A549 treated with dexamethasone at 1 μM for 4 hours (cell line): ENCODE data around the gene ILDR1. TPM values are rescaled to one million over a fixed set of nuclear protein-coding genes. Genes with fewer than 3 reads are reported as not detected.

ENCODE experiments used
- total RNA-seq: library from RNA; stranded (reverse); fragments of 200-300 nt; extraction: Qiagen RNA extraction; gene quantifications from 5 replicates; pipeline ENCODE4 v1.2.3, GENCODE V29; 2022

ILDR1 gene
- total RNA-seq: not detected in 5 replicates

DNA sequence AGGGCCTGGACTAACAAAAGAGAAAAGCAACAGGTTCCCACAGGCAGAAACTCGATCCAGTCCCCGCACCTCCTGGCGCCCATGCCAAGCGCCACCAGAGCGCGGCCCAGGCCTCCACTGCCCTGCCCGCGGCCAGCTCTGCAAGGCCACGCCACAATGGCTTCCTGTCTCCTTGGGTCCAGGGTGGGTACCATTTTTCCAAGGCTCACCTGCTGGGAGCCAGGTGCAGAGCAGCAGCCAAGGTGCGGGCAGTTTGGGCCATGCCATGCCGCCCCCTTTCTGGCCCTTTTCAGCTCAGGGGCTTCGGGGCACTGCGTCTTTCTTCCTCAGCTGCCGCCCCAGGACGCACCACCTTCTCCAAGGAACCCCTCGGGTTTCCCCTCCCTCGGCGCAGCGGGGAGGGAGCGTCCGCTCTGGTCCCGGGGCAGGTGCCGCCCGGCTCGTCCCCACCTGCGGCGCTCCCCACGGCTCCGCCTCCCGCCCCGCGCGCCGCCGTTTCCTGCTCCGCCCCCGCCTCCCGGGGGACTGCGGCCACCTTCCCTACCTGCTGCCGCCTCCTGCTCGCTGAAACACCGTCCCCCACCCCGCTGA is at the start of gene ILDR1:
Gene ILDR1, minus strand, starts transcription at position 437 of the 591 bp plus-strand sequence. Its CDS starts 170 bp downstream, at position 267.

DNA sequence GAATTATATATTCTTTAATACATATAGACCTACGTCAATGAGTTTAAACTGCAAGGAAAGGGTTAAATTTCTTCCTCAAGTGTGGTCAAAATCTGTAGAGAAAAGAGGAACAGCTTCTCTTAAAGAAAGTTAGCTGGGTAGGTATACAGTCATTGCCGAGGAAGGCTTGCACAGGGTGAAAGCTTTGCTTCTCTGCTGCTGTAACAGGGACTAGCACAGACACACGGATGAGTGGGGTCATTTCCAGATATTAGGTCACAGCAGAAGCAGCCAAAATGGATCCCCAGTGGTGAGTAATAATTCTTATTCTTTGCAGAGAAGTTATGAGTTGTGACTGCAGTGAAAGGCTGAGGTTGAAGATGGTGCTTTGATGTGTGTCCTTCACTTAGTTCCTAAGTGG is 33.2 kb upstream of the ILDR1 start, which contains the start of gene CD86:
Gene CD86, plus strand, starts transcription at position 148 of the 400 bp plus-strand sequence. Its CDS starts 128 bp downstream, at position 276.

Other genes starting within 250 kb of the ILDR1 start
- 9.0 to 10.4 TPM (median 9.6 TPM) in 5 replicates for gene IQCB1, start 187.2 kb downstream of the ILDR1 start, total RNA-seq
- gene EAF2, start 187.0 kb downstream of the ILDR1 start, total RNA-seq: 1.4 to 1.9 TPM (median 1.8 TPM) in 5 replicates
- 0.11 to 0.21 TPM (median 0.19 TPM) in 4 of 5 replicates, not detected in the other for gene SLC15A2, start 127.8 kb downstream of the ILDR1 start, total RNA-seq
- gene CD86, start 33.1 kb upstream of the ILDR1 start, total RNA-seq: 0.12 TPM in 1 of 5 replicates, not detected in the others
- not detected in 5 replicates for gene CASR, start 161.4 kb upstream of the ILDR1 start, total RNA-seq